GM13977 (cell line): Measurements from ENCODE around the gene NTM.

Experiments used
- DNase-seq: peaks from one replicate; pipeline ENCODE4 v3.0.0; 2012; ENCODE audit warnings: low spot score
- in situ Hi-C: fragments of 300-500 bp; cut with MboI; formaldehyde crosslinking; loops from one replicate; pipeline ENCODE4 v1.12.0; 2022; ENCODE audit warnings: low sequenced_read_pairs, low pct_unique_long_range_greater_than_20kb, mixed read lengths, inconsistent platforms; ENCODE audit not compliant: unreplicated experiment
- TF ChIP-seq, protein P1 (sequence below): IDR thresholded peaks from 2 replicates; pipeline ENCODE4 v1.5.1; 2012; ENCODE audit warnings: mild to moderate bottlenecking, control low read depth; ENCODE audit not compliant: insufficient read depth; ENCODE audit errors: extremely low read depth, missing control alignments

Gene NTM

DNA sequence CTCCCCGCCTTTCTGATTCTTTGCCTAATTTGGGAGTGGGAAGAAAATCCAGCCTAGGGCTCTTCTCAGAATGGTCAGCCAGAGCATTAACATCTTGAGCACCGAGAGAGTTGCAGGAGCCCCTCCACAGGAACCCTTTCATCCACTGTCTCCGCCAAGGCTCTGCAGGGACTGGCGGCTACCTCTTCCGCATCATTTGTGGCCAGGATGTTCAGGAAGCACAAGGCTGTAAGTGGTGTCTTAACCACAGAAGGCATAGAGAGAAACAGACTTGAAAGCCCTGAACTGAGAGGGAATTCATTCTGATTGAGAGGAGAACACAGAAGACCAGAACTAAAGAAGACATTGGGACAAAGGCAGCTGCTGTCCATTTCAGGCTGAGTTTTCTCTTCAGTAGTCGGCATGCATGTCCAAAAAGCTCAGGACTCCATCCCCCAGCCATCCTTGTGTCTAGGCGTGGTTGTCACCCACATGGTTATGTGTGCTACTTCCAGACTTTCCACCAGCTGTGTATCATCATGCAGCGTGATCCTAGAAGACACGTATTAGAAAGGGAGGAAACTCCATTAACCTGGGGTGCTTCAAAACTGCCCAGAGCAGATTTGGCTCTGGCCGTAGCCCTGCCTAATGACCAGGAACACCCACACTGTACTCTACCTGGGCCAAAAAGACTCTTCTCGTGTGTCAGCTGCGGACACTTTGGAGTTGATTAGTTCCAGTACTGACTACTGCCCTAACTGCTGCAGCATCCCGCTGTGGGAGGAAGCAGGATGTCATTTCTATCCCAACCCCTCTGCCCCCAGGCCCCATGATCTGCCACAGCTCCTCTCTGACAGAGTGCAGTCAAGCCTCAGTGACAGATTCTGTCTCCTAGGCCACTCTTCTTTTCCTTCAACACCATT is 725.1 kb downstream of the NTM start:
- in situ Hi-C loops: no loop called here
- TF ChIP-seq, protein P1, sequence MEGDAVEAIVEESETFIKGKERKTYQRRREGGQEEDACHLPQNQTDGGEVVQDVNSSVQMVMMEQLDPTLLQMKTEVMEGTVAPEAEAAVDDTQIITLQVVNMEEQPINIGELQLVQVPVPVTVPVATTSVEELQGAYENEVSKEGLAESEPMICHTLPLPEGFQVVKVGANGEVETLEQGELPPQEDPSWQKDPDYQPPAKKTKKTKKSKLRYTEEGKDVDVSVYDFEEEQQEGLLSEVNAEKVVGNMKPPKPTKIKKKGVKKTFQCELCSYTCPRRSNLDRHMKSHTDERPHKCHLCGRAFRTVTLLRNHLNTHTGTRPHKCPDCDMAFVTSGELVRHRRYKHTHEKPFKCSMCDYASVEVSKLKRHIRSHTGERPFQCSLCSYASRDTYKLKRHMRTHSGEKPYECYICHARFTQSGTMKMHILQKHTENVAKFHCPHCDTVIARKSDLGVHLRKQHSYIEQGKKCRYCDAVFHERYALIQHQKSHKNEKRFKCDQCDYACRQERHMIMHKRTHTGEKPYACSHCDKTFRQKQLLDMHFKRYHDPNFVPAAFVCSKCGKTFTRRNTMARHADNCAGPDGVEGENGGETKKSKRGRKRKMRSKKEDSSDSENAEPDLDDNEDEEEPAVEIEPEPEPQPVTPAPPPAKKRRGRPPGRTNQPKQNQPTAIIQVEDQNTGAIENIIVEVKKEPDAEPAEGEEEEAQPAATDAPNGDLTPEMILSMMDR: no peak
- no peak for DNase-seq

- in situ Hi-C loops: no loop called here
- TF ChIP-seq, protein P1: no peak
These were observed 725.9 kb downstream of the NTM start for GRCh38 chr11:132096132-132096825.

GRCh38 chr11:132099692-132100091 is 729.3 kb downstream of the NTM start:
- DNase-seq: no peak
- in situ Hi-C loops: no loop called here
- TF ChIP-seq, protein P1: peak; percentile 39

More at GRCh38 chr11:132096132-132096825, 725.9 kb downstream of the NTM start:
- DNase-seq: no peak

- no peak for DNase-seq
- in situ Hi-C loops: no loop called here
- TF ChIP-seq, protein P1: no peak
These were observed 730.2 kb downstream of the NTM start for GRCh38 chr11:132100583-132100982.

DNA sequence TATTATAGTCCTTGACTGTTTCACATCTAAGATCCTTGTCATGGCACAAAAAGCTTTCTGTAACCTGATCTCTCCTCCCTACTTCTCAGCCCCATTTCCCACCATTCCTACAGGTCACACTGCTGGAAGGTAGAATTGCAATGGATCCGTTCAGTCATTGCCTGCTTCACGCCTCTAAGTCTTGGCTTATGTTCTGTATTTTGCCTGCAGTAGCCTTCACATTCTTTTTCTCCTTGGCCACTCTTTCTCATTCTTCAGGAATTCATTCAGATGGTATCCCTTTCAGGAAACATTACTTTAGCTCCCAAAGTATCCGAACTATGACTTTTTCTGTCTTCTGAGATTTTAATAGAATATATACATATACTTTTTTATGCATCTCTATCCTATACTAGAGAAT is 731.5 kb downstream of the NTM start:
- in situ Hi-C loops: no loop called here
- TF ChIP-seq, protein P1: no peak
- DNase-seq: no peak

- DNase-seq: no peak
- TF ChIP-seq, protein P1: no peak
- in situ Hi-C loops: no loop called here
These were observed 732.6 kb downstream of the NTM start for GRCh38 chr11:132103021-132103420.
